Stimulated activated CD8-positive, alpha-beta memory T cell treated with anti-CD3 and anti-CD28 coated beads, Interleukin-15, amount 100 ng/mL, for 24 hours (primary cell): ENCODE data around the gene BBS9.

Experiments used
- DNase-seq: peaks from one replicate; pipeline ENCODE4 v3.0.0-alpha.2; 2020; ENCODE audit warnings: low read depth

Gene BBS9

DNA sequence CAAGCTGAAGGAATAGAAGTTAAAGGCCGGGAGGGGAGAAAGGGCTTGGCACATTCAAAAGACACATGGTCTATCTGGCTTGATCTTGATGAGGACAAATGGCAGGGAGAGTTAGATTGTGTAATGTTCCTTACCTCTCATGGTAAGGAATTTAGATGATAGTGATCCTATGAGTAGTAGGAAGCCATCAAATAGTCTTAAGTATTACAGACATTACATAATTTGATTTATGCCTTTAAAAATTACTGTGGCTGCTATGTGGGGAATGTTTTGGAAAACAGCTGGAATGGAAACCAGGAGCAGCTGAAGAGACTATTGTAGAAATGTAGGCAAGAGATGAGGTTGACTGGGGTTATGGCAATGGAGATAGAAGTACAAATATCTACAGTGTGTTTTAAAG lies 424.7 kb downstream of the BBS9 start:
- DNase-seq, result no peak

DNA sequence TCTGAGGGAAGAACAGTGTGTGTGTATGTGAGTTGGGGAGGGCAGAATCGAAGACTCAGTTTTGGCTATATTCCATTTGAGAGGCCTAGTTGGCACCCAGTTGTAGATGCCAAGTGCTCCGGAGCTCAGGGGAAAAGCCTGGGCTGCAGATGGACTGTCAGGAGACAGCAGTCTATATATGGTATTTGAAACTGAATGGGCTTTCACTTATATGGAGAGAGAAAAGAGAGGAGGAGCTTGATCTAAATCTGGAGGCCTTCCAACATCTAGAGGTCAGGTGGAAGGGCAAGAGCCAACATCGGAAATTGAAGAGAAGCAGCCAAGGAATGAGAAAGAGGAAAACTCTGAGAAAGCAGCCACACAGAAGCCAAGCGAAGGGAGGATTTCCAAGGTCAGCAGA lies 425.2 kb downstream of the BBS9 start:
- DNase-seq, result no peak

DNA sequence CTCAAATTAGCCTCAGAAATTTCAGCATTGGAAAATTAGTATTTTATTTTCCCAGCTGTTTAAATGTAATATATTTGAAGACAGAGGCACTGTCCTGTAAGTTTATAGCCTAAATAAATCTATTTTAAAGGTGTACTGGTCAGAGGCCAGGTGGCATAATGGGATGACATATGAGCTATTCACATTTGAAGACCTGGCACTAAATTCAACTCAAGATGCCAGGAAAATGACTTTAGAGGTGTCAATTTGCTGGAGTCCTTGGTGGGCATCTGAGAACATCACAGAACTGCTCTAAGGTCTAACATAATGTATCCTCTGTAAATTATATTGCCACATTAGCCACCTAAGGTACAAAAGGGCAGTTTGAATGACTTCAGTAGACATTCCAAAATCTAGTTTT lies 427.1 kb downstream of the BBS9 start:
- DNase-seq, result no peak

DNA sequence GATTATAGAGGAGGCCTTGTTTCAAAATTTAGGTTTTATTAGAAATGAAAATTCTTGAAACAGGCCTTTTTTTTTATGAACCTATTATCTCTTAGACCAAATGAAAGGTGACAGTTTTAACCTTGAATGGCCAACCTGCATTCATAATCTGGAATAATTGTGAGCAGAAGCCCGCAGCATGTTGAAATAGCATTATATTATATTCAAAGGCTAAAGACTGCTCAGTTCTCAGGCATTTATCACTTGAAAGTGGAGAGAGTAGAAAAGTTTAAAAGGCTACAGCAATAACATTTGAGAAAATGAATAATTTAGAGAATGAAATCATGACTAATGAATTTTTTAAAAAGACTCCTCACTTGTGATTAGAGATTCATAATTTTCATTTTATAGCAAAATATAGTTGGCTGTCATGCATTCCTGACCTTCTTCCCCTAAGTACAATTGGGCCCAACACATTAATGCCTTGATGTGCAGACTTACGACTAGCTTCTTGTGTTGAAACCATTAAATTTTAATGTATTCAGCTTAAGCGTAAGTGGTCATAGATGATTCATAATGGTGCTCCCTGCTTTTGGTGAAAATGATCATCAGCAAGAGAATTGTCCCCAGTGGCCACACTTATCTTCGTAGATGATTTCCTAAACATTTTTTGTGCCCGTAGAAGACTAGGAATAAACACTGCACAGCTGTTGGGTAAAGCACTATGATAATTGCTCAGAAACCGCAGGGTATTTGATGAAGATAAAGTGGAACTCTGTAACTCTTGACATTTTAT lies 429.4 kb downstream of the BBS9 start:
- DNase-seq, result no peak

DNA sequence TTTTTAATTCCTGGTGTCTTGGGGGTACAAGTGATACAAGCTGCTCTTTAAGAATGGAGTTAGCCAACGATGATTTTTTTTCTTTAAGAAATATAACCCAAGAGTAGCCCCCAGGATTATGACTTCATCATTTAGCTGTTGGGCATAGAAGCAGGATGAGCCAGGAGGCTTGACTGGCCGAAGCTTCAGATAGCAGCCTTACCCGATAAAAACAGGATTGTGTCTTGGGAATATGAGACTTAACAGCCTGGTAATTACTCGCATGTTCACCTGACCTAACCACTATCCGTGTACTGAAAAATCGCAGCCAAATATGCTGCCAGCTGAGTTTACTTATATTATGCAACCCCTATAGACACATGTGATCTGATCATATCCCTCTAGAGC lies 430.0 kb downstream of the BBS9 start:
- no peak for DNase-seq

DNA sequence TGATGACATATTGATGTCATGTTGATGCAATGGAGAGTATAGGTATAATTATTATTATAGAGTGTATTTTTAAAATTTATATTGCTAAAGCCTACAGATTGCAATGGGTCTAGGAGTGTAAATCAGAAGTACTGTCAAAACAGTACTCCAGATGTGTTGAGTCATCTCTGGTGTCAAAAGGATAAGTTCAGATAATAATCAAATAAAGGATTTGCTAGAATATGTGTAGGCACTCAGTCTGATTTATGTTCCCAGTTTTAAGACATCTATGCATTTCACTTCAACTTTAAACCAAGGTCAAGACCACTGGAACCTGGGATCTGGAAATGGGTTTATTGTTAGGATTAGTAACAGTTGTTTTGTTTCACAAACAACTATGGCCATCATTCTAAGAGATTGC lies 433.6 kb downstream of the BBS9 start:
- no peak for DNase-seq

DNA sequence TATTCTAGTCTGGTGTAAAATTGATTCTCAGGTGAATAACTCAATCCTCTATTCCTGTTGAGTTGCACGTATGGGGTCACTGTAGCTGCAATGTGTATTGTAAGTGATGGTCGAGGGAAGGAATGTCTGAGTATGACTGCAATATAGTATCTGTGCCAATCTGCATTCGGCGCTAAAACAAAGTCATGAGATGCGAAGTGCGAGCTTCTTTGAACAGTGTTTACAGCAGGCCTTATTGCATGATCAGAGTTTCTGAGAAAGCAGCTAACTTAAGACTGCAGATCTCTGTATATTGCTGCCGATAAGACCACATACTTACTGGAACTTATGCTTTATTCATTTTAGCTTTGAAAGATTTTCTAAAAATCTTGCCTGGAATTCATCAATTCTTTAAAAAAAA lies 434.3 kb downstream of the BBS9 start:
- no peak for DNase-seq

DNA sequence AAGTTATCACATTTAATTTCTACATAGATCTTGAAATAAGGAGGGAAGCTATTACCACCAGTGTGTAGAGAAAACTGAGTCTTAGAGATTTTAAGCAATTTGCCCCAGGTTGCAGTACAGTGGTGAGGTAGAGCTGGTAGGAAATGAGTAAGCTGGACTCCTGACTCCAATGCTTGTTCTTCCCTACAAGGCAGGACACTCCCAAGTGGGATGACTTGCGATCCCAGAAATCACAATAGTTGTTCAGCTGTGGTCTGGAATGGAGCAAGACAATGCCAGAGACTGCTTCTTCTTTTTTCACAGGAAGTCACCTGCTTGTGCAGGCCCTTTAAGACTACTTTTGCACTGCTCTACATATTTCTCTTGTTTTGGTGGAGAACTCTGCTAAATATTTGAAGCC lies 448.8 kb downstream of the BBS9 start:
- DNase-seq, result no peak

DNA sequence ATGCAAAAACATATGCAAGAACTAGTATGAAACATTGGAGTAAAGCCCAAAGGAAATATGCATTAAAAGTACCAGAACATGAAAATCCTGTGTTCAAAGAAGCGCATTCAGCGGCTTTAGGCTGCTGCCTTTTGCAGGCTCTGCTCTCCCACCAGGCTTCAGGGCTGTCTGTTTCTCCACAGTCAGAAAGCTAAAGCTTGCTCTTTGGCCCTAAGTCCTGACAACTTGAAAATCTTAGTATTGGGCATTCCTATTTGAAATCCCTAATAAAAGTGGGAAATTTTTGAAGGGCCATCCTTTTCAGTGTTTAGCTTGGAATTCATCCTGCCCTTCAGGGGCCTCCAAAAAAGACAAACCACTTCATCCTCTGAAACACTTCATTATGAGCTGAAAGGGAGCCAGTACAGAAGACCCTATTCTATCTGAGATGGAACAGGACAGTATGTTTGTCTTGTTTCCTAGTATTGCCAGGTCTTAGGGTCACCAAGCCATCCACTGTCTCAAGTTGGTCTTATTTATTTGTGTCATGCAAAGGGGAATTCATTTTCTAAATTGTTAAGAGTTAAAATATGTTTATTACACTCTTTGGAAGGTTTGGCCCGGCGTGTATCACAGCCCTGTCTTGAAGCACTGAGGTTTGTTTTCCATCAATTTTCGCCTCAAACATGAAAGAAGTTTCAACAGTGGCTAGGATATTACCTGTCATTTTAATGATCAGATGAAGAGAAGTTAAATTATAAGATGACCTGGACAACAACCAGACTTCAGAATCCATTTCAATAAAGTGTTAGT lies 449.7 kb downstream of the BBS9 start:
- DNase-seq, result no peak

DNA sequence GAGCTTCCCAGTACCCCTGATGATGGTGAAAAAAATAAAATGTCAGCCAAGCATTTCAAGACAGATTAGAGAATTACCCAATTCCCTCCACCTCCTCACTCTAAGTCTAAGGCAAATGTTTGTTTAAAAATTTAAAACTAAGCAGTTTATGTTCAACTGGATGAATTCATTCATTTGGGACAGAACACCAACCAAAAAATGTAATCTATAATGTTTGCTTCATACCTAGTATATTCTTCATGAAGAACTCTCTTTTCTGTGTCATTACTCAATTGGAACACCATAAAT lies 450.3 kb downstream of the BBS9 start:
- no peak for DNase-seq

DNA sequence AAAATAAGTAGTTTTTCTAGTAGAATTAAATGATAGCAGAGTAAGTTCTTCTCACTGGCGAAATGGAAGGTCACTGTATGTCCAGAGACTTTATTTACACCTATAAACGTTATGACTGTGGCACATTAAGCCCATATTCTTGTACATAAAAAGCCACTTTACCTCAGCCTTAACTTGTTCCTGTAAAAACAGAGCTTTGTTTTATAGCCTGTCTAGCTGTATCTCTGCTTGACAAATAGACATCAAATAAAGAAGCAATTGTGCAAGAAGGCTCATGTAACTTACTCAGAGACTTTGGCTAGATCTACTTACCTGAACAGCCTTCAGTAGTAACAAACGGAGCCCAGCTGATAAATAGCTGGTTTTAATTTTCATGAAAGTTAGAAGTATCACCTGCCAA lies 451.9 kb downstream of the BBS9 start:
- no peak for DNase-seq

DNA sequence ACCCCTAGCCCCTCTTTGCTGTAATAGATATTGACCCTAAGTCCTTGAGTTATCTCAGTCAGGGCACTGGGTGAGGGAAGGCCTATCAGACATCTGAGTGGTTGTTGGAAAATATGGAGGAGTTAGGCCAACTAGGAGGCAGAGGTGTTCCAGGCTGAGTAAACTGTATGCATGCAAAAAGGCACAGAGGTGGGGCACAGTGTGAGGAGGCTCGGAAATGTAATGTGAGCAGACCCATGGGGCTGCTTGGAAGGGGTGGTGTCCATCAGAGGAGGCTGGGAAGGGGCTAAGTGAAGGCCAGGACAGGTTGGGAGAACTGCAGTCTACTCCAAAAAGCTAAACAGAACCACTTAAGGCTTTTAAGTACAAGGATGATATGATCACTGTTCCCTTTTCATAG lies 452.7 kb downstream of the BBS9 start:
- DNase-seq, result no peak

DNA sequence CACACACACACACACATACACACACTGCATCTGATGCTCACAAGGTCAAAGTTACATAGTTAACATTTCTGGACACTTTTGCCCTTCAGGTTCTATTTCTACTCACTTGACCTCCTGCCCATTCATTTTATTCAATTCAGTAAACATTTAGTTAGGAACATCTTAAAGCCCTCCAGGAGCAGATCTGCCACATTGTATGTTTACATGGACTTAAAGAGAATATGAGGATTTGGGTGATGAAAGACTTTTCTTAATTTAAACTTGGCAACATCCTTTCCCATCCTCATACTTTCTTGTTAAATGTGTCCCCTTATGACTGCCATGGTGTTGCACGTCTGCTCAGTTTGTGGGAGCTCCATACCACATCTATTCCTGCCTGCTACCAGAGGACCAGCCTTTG lies 453.2 kb downstream of the BBS9 start:
- no peak for DNase-seq

DNA sequence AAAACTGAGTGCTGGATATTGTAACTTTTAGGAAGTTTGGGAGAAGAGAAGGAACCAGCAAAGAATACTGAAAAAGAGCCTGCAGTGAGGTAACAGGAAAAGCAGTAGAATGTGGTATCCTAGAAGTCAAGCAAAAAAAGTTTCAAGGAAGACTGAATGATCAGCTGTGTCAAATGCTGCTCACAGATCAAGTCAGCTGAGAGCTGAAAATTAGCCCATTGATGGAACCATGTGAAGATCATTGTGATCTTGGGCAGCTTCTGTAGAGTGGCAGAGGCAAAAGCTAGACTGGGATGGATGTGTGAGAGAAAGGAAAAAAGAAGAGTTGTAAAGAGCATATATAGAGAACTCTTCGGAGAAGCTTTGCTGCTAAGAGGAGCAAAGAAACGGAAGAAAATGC lies 460.5 kb downstream of the BBS9 start:
- no peak for DNase-seq

DNA sequence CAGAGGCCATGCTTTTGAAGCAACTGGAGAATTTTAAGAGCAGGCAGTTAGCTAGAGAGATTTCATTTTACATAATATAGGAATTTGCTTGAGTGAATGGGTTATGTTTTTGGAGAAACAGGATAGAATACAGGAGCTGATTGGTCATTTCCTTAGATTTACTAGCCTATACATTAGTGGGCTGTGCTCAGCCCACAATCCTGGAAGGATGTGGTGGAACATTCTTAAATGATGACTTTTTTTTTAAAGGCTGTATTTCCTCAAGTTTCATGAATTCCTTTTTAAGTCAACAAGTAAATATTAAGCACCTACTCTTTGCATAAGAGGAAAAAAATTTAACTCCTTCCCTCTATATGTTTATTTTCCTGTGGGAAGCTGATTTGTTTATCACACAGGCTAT lies 461.6 kb downstream of the BBS9 start:
- DNase-seq, result no peak

DNA sequence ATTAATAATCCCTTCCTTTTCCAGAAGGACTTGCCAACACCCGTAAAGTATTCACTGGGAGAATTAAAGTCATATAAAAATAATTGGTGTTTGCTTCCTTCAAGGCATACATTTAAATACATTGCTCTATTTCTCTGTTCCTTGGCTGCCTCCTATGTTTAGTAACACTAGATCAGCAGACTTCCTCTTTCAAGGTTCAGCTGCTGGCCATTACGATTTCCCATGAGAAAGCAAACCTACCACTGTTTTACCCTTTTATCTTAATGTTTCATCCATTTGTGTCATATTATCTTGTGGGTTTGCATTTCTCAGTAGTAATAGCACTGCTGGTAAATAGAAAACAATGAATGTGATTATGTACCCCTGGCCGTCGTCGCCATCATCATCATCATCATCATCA lies 462.1 kb downstream of the BBS9 start:
- no peak for DNase-seq

DNA sequence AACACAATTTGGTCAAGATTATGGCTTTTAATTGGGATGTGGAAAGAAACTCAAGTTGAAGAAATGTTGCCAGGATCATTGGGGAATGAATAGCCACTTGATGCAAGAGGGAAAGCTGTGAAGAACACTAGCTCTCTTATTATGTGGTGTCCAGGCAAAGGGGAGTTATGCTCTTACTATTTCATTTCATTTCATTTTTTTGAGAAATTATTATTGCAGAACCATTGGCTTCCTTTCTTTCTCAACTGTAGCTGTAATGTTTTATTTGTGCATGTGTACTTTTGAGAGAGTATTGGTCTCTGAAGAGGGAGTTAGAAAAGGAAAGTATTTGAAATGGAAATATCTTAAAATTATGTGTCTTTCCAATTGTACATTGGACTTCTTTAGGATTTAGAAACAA lies 463.4 kb downstream of the BBS9 start:
- no peak for DNase-seq

DNA sequence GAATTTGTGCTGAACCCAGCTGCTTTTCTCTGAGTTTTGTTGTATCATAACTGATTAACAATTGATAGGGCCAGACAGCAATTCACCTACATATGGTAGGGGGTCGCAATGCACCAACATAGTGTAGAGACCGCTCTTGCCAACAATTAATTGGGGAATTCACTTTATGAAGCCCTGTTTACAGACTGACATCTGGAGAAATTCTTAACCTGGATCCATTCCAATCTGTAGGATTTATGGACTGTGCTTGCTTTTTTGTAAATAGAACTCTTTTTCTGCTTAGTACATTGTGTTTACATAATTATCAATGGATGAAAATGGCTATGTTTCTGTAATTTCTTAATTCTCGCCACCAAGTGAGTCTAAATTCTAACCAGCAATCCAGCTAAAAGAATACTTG lies 464.2 kb downstream of the BBS9 start:
- DNase-seq, result no peak

DNA sequence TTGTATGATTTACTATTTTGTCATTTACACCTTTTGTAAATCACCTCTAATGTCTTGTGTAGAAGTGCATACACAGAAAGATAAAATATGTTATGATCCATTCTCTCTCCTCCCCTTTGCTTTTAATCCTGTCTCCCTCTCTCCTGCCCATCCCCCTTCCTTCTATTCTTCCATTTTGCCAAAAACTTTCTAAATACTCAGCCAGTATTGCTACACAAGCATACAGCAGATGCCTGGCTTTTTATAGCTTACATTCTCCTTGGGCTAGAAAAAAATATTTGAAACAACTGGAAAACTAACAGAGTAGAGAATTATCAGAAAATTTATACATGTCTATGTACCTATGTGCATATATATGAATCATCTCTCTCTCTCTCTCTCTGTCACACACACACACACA lies 467.3 kb downstream of the BBS9 start:
- DNase-seq, result no peak

DNA sequence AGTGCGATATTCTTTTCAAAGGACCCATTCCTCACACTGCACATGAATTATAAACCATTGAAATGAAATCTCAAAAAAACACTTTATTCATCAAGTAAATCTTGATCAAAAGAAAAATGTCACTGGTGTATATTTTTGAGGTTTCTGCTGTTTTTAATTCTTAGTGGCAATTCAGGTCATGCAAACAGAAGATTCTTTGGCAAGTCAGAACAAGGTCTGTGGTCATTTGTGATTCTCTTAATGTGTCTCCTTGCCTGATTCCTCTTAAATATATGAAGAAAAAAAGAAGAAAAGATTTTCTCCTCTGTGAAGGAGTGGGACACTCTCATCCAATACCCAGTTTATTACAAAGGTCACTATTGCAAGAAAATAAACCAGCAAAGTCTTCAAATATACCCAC lies 467.8 kb downstream of the BBS9 start:
- no peak for DNase-seq

DNA sequence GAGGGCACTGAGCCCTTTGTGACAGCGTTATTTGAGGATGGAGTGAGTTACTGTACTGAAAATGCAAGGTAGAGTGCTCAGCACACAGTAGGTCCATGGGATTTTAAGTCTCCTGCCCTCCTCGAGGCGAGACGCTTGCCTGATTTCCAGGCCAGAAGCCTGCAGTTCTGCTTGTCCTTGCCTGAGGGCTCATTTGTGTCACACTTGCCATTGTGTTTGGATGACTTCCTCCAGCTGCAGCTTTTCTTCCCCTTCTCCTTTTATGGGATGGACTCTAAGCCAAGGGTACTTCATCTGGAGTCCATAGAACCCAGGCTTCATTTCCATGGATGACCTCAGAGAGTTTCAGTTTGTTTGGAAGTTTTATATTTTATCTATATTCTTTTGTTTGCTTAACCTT lies 471.7 kb downstream of the BBS9 start:
- no peak for DNase-seq

DNA sequence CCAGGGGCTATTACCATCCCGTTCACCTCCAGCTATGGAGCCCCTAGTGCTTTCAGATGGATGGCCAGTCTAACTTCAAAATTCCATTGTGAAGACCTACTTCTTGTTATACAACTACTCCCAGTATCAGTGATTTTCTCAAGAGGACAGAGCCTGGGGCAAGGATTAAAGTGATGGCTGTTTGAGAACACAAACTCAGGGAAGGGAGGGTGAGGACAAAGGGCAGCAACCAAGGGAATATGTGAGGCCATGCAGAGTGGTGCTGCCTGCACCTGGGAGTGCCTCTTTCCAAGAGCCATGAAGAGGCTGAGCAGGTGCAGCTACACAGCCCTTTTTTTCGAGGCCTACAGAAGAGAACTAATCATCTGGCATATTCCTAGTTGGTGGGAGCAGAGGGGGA lies 472.5 kb downstream of the BBS9 start:
- no peak for DNase-seq

DNA sequence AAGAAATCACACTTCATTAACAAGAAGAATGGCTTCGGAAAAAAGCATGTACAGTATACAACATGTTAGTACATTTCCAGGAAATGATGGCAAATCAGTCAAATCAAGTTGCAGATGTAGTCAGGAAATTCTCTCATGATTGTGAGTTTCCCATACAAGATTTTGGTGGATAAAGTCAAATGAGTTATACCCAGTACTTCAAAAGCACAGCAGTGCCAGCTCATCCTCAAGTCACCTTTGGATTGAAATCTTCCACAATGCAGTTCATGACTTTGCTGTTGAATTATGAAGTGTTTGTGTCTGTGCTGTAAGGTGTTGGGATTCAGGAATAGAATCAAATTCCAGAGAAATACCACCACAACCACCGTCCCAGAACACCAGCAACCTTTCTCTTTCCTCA lies 474.7 kb downstream of the BBS9 start:
- no peak for DNase-seq

DNA sequence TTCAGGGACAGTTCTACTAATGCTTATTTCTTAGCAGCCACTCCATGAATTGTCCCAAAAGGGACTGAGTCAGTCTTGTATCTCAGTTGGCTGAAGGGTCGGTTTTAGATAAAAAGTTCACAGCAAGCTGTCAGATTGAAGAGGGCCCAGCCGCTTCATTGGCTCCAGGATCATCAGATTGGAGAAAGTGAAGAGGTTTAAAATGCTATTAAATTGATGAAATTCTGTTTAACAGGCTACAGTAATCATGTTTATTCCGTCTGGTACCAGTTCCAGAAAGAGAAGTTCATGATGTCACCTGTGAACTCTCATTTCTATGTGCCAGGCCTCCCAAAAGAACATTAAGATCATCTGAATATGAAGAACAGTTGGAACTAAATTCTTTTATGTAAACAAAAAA lies 481.6 kb downstream of the BBS9 start:
- DNase-seq, result no peak
